Measurements from ENCODE around the gene NFASC.
A peak's percentile ranks its signal among the peaks of the same experiment; 100 is the strongest.

NFASC gene

GRCh38 chr1:204962742-204963632 lies 92.3 kb downstream of the NFASC start:
- DNase-seq, result no peak

- DNase-seq, result peak; percentile 13
These were observed 96.8 kb downstream of the NFASC start for GRCh38 chr1:204967451-204967850.

GRCh38 chr1:204968135-204968534 lies 97.5 kb downstream of the NFASC start:
- no peak for DNase-seq

- no peak for DNase-seq
These were observed 98.3 kb downstream of the NFASC start for GRCh38 chr1:204968951-204969350.

GRCh38 chr1:204970937-204971336 lies 100.3 kb downstream of the NFASC start:
- DNase-seq, result no peak

GRCh38 chr1:204971517-204972336 lies 101.1 kb downstream of the NFASC start:
- no peak for DNase-seq

- no peak for DNase-seq
These were observed 101.8 kb downstream of the NFASC start for GRCh38 chr1:204972426-204972825.

GRCh38 chr1:204973449-204973848 lies 102.8 kb downstream of the NFASC start:
- DNase-seq, result no peak

- no peak for DNase-seq
These were observed 103.7 kb downstream of the NFASC start for GRCh38 chr1:204974327-204974726.

GRCh38 chr1:204975021-204975420 lies 104.4 kb downstream of the NFASC start:
- DNase-seq, result no peak

- DNase-seq, result peak; percentile 34
These were observed 105.0 kb downstream of the NFASC start for GRCh38 chr1:204975568-204976235.

- no peak for DNase-seq
These were observed 106.0 kb downstream of the NFASC start for GRCh38 chr1:204976646-204977045.

- no peak for DNase-seq
These were observed 106.7 kb downstream of the NFASC start for GRCh38 chr1:204977318-204977717.

- no peak for DNase-seq
These were observed 108.1 kb downstream of the NFASC start for GRCh38 chr1:204978782-204979181.

GRCh38 chr1:204979306-204979705 lies 108.6 kb downstream of the NFASC start:
- no peak for DNase-seq

GRCh38 chr1:204979891-204980649 lies 109.4 kb downstream of the NFASC start:
- DNase-seq, result no peak

- no peak for DNase-seq
These were observed 110.3 kb downstream of the NFASC start for GRCh38 chr1:204980840-204981405.

GRCh38 chr1:204983136-204983535 lies 112.5 kb downstream of the NFASC start:
- no peak for DNase-seq

- DNase-seq, result no peak
These were observed 113.2 kb downstream of the NFASC start for GRCh38 chr1:204983881-204984280.

- no peak for DNase-seq
These were observed 113.8 kb downstream of the NFASC start for GRCh38 chr1:204984499-204984898.

GRCh38 chr1:204986181-204986580 lies 115.5 kb downstream of the NFASC start:
- DNase-seq, result no peak

- DNase-seq, result no peak
These were observed 117.0 kb downstream of the NFASC start for GRCh38 chr1:204987689-204988088.
